ENCODE measurements around the gene KLK4. TPM values are rescaled to one million over a fixed set of nuclear protein-coding genes. Genes with fewer than 3 reads are reported as not detected.

KLK4 gene
- total RNA-seq, 1 experiment from 2014 or later, result 0.84 TPM

- RAD21 ChIA-PET (ENCODE audit: low non-redundant PET in 1 of 2, low total read pairs in 2 of 2, uncharacterized antibody in 2 of 2, unreplicated experiment in 2 of 2), result no interaction called here
- Histone ChIP-seq H2AFZ (ENCODE audit: low read depth, low read length, poor library complexity, severe bottlenecking) (no peak overlapping the region), H3K4me2 (ENCODE audit: low read length) (no peak overlapping the region), H3K4me1 (ENCODE audit: control insufficient read depth in 1 of 2, insufficient read depth in 2 of 2, low read length in 2 of 2) (no peaks in the 10 kb centered on the region), H3K27ac (ENCODE audit: low read depth, low read length) (no peak overlapping the region), H3K9ac (ENCODE audit: low read length) (no peak overlapping the region), H3K27me3 (ENCODE audit: insufficient read depth, low read length) (peaks cover 29% of the 10 kb centered on the region; the same call in 1 of the 2 replicates), H3K4me3 (replicated peaks in 1 of 2; ENCODE audit: low read depth in 1 of 2, low read length in 2 of 2) (no peak overlapping the region), H3K36me3 (ENCODE audit: control insufficient read depth in 1 of 2, insufficient read depth in 2 of 2, low read length in 2 of 2) (no peaks in the 10 kb centered on the region), H4K20me1 (ENCODE audit: insufficient read depth) (no peaks in the 10 kb centered on the region), H3K9me3 (ENCODE audit: control insufficient read depth in 1 of 2, insufficient read depth in 1 of 2, low read depth in 1 of 2, low read length in 2 of 2) (peaks cover 0 to 11% of the 10 kb centered on the region in 2 experiments; a peak in 1 of 4 replicates), H3K9me2 (ENCODE audit: insufficient read depth) (no peaks in the 10 kb centered on the region), H3K79me2 (ENCODE audit: insufficient read depth, low read length) (no peaks in the 10 kb centered on the region)
- intact Hi-C loops (cut with micrococcal nuclease), result no loop called here
- TF ChIP-seq SRF (IDR thresholded peaks at IDR 0.05; ENCODE audit: low read depth), result no peak
- TF ChIP-seq TCF7L2 (IDR thresholded peaks at IDR 0.05; ENCODE audit: borderline replicate concordance, extremely low read depth, insufficient read depth, insufficient read length), result no peak
- no peak for TF ChIP-seq CBX3 (IDR thresholded peaks at IDR 0.05; ENCODE audit: low read depth)
- no peak for TF ChIP-seq ZBTB33 (IDR thresholded peaks at IDR 0.05; ENCODE audit: extremely low read depth, insufficient replicate concordance, low read length)
- TF ChIP-seq ZFX (IDR thresholded peaks at IDR 0.05), result no peak
- TF ChIP-seq CEBPB (IDR thresholded peaks at IDR 0.05; ENCODE audit: low read depth), result no peak
- no peak for TF ChIP-seq SIN3A (IDR thresholded peaks at IDR 0.05; ENCODE audit: low read depth)
- TF ChIP-seq ZNF274 (IDR thresholded peaks at IDR 0.05; ENCODE audit: low read depth, low read length), result no peak
- no peak for TF ChIP-seq CTCF (IDR thresholded peaks at IDR 0.05 in 2 of 3, conservative IDR thresholded peaks at IDR 0.05 in 1 of 3; ENCODE audit: borderline replicate concordance in 1 of 3, insufficient read depth in 1 of 3, low read depth in 2 of 3, low read length in 2 of 3)
- DNase-seq (ENCODE audit: low read depth, low spot score) (no peak), ATAC-seq (no peak)
- BruUV-seq (replicated peaks), result no TSS peak
- CTCF ChIA-PET, result no interaction called here
- POLR2A ChIA-PET, result no interaction called here
These were observed 52.3 kb downstream of the KLK4 start for GRCh38 chr19:50858886-50859285.
